H1 (cell line): ENCODE measurements around the gene STARD13. TPM values are rescaled to one million over a fixed set of nuclear protein-coding genes. Genes with fewer than 3 reads are reported as not detected.

Experiments used
- CTCF ChIA-PET: fragments of 300-600 bp; sonication (Branson Sonifier 250); formaldehyde crosslinking; loops from one replicate; lab custom pipeline; 2021; ENCODE audit not compliant: partially characterized antibody; lab: Charles Lee
- POLR2A ChIA-PET: fragments of 300-600 bp; sonication (Branson Sonifier 250); formaldehyde crosslinking; loops from one replicate; lab custom pipeline; 2021; ENCODE audit warnings: inconsistent platforms; ENCODE audit not compliant: partially characterized antibody; lab: Charles Lee
- DNase-seq, 2 experiments: peaks; one replicate each; pipeline versions ENCODE4 v3.0.0 to v3.0.0-alpha.2; 2010 to 2022; ENCODE audit warnings: low spot score in 2 of 2, low read depth in 1 of 2, mixed read lengths in 1 of 2
- FAIRE-seq: peaks from 2 replicates; lab custom pipeline; 2011; peaks lifted over from hg19 to GRCh38; lab: Jason Lieb, UNC
- H2AFZ ChIP-seq: 2 replicates; pipeline ENCODE4 v1.8.1; 2012; ENCODE audit warnings: low read length, inconsistent platforms
- H2AK5ac ChIP-seq: 2 replicates; pipeline ENCODE4 v1.6.1; 2013; ENCODE audit warnings: low read depth, low read length
- H2BK120ac ChIP-seq: replicated peaks from 2 replicates; pipeline ENCODE3; 2013; ENCODE audit warnings: low read depth, low read length, inconsistent platforms
- H2BK12ac ChIP-seq: 2 replicates; pipeline ENCODE4 v1.6.1; 2013; ENCODE audit warnings: low read depth, low read length
- H2BK15ac ChIP-seq: 2 replicates; pipeline ENCODE4 v1.6.1; 2013; ENCODE audit warnings: low read length
- H2BK20ac ChIP-seq: 2 replicates; pipeline ENCODE4 v1.6.1; 2013; ENCODE audit warnings: low read length
- H2BK5ac ChIP-seq: 2 replicates; pipeline ENCODE4 v1.6.1; 2013; ENCODE audit warnings: low read depth, low read length
- H3K14ac ChIP-seq: 2 replicates; pipeline ENCODE4 v1.6.1; 2013; ENCODE audit warnings: inconsistent platforms; ENCODE audit not compliant: insufficient read length
- H3K18ac ChIP-seq: 2 replicates; pipeline ENCODE4 v1.6.1; 2013; ENCODE audit warnings: low read length; ENCODE audit errors: extremely low read depth
- H3K23ac ChIP-seq: 2 replicates; pipeline ENCODE4 v1.6.1; 2013; ENCODE audit warnings: inconsistent platforms; ENCODE audit not compliant: insufficient read length
- H3K23me2 ChIP-seq: 2 replicates; pipeline ENCODE4 v1.6.1; 2013; ENCODE audit warnings: low read depth, low read length
- H3K27ac ChIP-seq: 2 replicates; pipeline ENCODE4 v1.6.1; 2011; ENCODE audit warnings: low read depth, low read length, inconsistent platforms
- H3K27me3 ChIP-seq, 4 experiments: replicated peaks in 1 of 4; 1 replicate in 1 of 4; 2 replicates in 3 of 4; pipeline versions ENCODE4 v1.6.1 to v1.8.1; 2011 to 2013; ENCODE audit warnings: low read length in 3 of 4, mild to moderate bottlenecking in 3 of 4, inconsistent platforms in 2 of 4, mixed read lengths in 2 of 4, moderate library complexity in 1 of 4; ENCODE audit not compliant: control insufficient read depth in 3 of 4, insufficient read depth in 3 of 4; ENCODE audit errors: extremely low read depth in 1 of 4
- H3K36me3 ChIP-seq, 4 experiments: 2 replicates each; pipeline versions ENCODE4 v1.6.1 to v1.8.1; 2011 to 2013; ENCODE audit warnings: mild to moderate bottlenecking in 4 of 4, low read length in 3 of 4, moderate library complexity in 2 of 4, control low read depth in 1 of 4, inconsistent platforms in 1 of 4; ENCODE audit not compliant: insufficient read depth in 4 of 4, control insufficient read depth in 2 of 4
- H3K4ac ChIP-seq: replicated peaks from 2 replicates; pipeline ENCODE3; 2013; ENCODE audit warnings: low read length, low read depth, mixed read lengths, inconsistent platforms; ENCODE audit not compliant: insufficient read length
- H3K4me1 ChIP-seq, 4 experiments: replicated peaks in 1 of 4; 1 replicate in 1 of 4; 2 replicates in 3 of 4; pipeline versions ENCODE4 v1.6.1 to v1.8.1; 2011 to 2013; ENCODE audit warnings: low read length in 3 of 4, inconsistent platforms in 2 of 4, mixed read lengths in 1 of 4; ENCODE audit not compliant: insufficient read depth in 4 of 4, control insufficient read depth in 3 of 4
- H3K4me2 ChIP-seq, 2 experiments: 2 replicates each; pipeline versions ENCODE4 v1.6.1 to v1.8.1; 2011 to 2013; ENCODE audit warnings: low read depth in 2 of 2, low read length in 2 of 2, control low read depth in 1 of 2, inconsistent platforms in 1 of 2, mild to moderate bottlenecking in 1 of 2; ENCODE audit not compliant: insufficient read depth in 1 of 2
- H3K4me3 ChIP-seq, 4 experiments: fragments of 200-600, 300-600 bp in 1 of 4; sonication (generic), shearing (Covaris generic), sonication (Bioruptor Twin) in 1 of 4; 2 replicates each; pipeline versions ENCODE4 v1.5.1 to v1.8.1; 2011 to 2016; ENCODE audit warnings: low read length in 4 of 4, low read depth in 3 of 4, control low read depth in 2 of 4, inconsistent platforms in 2 of 4, mild to moderate bottlenecking in 2 of 4, mixed read lengths in 1 of 4, moderate library complexity in 1 of 4; ENCODE audit not compliant: insufficient read depth in 2 of 4; ENCODE audit errors: extremely low read depth in 1 of 4
- H3K56ac ChIP-seq: replicated peaks from 2 replicates; pipeline ENCODE3; 2013; ENCODE audit warnings: low read depth, mild to moderate bottlenecking, mixed read lengths, low read length, inconsistent platforms; ENCODE audit not compliant: insufficient read length
- H3K79me1 ChIP-seq: 2 replicates; pipeline ENCODE4 v1.6.1; 2013; ENCODE audit warnings: low read depth, low read length, control low read depth
- H3K79me2 ChIP-seq, 2 experiments: 2 replicates each; pipeline versions ENCODE4 v1.6.1 to v1.8.1; 2012 to 2013; ENCODE audit warnings: low read length in 2 of 2, mild to moderate bottlenecking in 2 of 2, inconsistent platforms in 1 of 2; ENCODE audit not compliant: insufficient read depth in 2 of 2, control insufficient read depth in 1 of 2
- H3K9ac ChIP-seq, 4 experiments: replicated peaks in 1 of 4; 1 replicate in 1 of 4; 2 replicates in 3 of 4; pipeline versions ENCODE4 v1.6.1 to v1.8.1; 2011 to 2013; ENCODE audit warnings: low read depth in 3 of 4, low read length in 3 of 4, control low read depth in 2 of 4, mild to moderate bottlenecking in 2 of 4, moderate library complexity in 2 of 4, inconsistent platforms in 1 of 4; ENCODE audit errors: extremely low read depth in 1 of 4
- H3K9me3 ChIP-seq, 2 experiments: 2 replicates each; pipeline versions ENCODE4 v1.6.1 to v1.8.1; 2012 to 2013; ENCODE audit warnings: mild to moderate bottlenecking in 2 of 2, moderate library complexity in 2 of 2, control low read depth in 1 of 2, inconsistent platforms in 1 of 2, low read depth in 1 of 2, low read length in 1 of 2, mixed read lengths in 1 of 2; ENCODE audit not compliant: insufficient read depth in 2 of 2
- H4K20me1 ChIP-seq, 2 experiments: replicated peaks in 1 of 2; 2 replicates each; pipeline versions ENCODE3 to v1.8.1; 2011 to 2013; ENCODE audit warnings: inconsistent platforms in 2 of 2, low read length in 2 of 2, mild to moderate bottlenecking in 1 of 2; ENCODE audit not compliant: insufficient read depth in 2 of 2, control insufficient read depth in 1 of 2
- H4K5ac ChIP-seq: 2 replicates; pipeline ENCODE4 v1.6.1; 2013; ENCODE audit warnings: low read length, low read depth, mixed read lengths, inconsistent platforms; ENCODE audit not compliant: insufficient read length
- H4K8ac ChIP-seq: 2 replicates; pipeline ENCODE4 v1.8.0; 2013; ENCODE audit warnings: mild to moderate bottlenecking, moderate library complexity, low read length, inconsistent platforms; ENCODE audit not compliant: insufficient read depth; ENCODE audit errors: extremely low read depth
- H4K91ac ChIP-seq: replicated peaks from 2 replicates; pipeline ENCODE3; 2013; ENCODE audit warnings: low read length, mixed read lengths, inconsistent platforms; ENCODE audit not compliant: insufficient read length
- ASH2L ChIP-seq: fragments of 200-600, 300-600 bp; sonication (generic); IDR thresholded peaks from one replicate; pipeline ENCODE4 v1.7.1; 2017; ENCODE audit warnings: low read length
- CBX8 ChIP-seq: fragments of 300-800, 300-1000 bp; sonication (generic); IDR thresholded peaks from 2 replicates; pipeline ENCODE4 v1.7.1; 2016; ENCODE audit warnings: low read depth, low read length, borderline replicate concordance
- HDAC6 ChIP-seq: IDR thresholded peaks from one replicate; pipeline ENCODE4 v1.7.1; 2012; ENCODE audit warnings: low read depth, mild to moderate bottlenecking, inconsistent platforms, low read length, moderate library complexity
- JUND ChIP-seq: IDR thresholded peaks from 2 replicates; pipeline ENCODE4 v1.6.1; 2011; ENCODE audit warnings: mild to moderate bottlenecking, improper control_type of control experiment, low read length
- NANOG ChIP-seq: IDR thresholded peaks from 2 replicates; pipeline ENCODE4 v1.6.1; 2011; ENCODE audit warnings: low read length, low read depth, mild to moderate bottlenecking, inconsistent platforms; ENCODE audit not compliant: insufficient read depth, poor library complexity, severe bottlenecking
- RAD21 ChIP-seq, 2 experiments: IDR thresholded peaks in 1 of 2; conservative IDR thresholded peaks in 1 of 2; 2 replicates each; pipeline ENCODE4 v1.6.1; 2011; ENCODE audit warnings: low read depth in 2 of 2, low read length in 2 of 2, improper control_type of control experiment in 1 of 2, inconsistent platforms in 1 of 2, mild to moderate bottlenecking in 1 of 2, moderate library complexity in 1 of 2
- RNF2 ChIP-seq: fragments of 200-900, 300-1000 bp; sonication (generic); IDR thresholded peaks from 2 replicates; pipeline ENCODE4 v1.7.1; 2016; ENCODE audit warnings: borderline replicate concordance, low read depth, mild to moderate bottlenecking, antibody characterized with exemption, low read length; ENCODE audit not compliant: poor library complexity, severe bottlenecking; ENCODE audit errors: missing control alignments
- SIN3A ChIP-seq, 2 experiments: IDR thresholded peaks in 1 of 2; conservative IDR thresholded peaks in 1 of 2; 2 replicates each; pipeline ENCODE4 v1.6.1; 2011 to 2012; ENCODE audit warnings: low read length in 2 of 2, improper control_type of control experiment in 1 of 2, low read depth in 1 of 2, mild to moderate bottlenecking in 1 of 2
- SUZ12 ChIP-seq: fragments of 200-600 bp; sonication (generic); IDR thresholded peaks from 2 replicates; pipeline ENCODE4 v1.6.1; 2012; ENCODE audit warnings: mild to moderate bottlenecking, inconsistent platforms, low read length, moderate library complexity, mixed read lengths
- TAF1 ChIP-seq: IDR thresholded peaks from 2 replicates; pipeline ENCODE4 v1.6.1; 2011; ENCODE audit warnings: mild to moderate bottlenecking, low read depth, low read length
- WGBS, 2 experiments: shearing (Covaris generic) in 1 of 2; methylation state at CpG; one replicate each; pipeline versions ENCODE4 v1.1.6 to v1.1.7; 2013 to 2015; ENCODE audit warnings: low lambda C conversion rate in 2 of 2, mixed read lengths in 2 of 2, inconsistent platforms in 1 of 2, low coverage in 1 of 2, missing lambda C conversion rate in 1 of 2; ENCODE audit not compliant: insufficient replicate concordance in 2 of 2, insufficient coverage in 1 of 2, insufficient read length in 1 of 2; ENCODE audit errors: extremely low coverage in 1 of 2, missing lambda C conversion rate in 1 of 2; 5-methylcytosine and 5-hydroxymethylcytosine counted together
- polyA plus RNA-seq, 7 experiments: library from polyadenylated mRNA; depleted of rRNA in 3 of 7; stranded (reverse) in 5 of 7; unstranded in 2 of 7; fragments of >200 nt in 5 of 7; fragments of 200-250 nt in 2 of 7; gene quantifications; 1 replicate in 5 of 7; 2 replicates in 1 of 7; 4 replicates in 1 of 7; pipeline versions ENCODE4 v1.2.1 to v1.2.3, GENCODE V29; 2011 to 2013; ENCODE audit warnings: missing spikeins in 2 of 7, mixed read lengths in 2 of 7
- total RNA-seq: library from RNA; stranded (reverse); fragmentation: NEBNext Ultra II Directional; extraction: Animal tissue kit (Norgen Biotek cat#: 25700); gene quantifications from 2 replicates; pipeline ENCODE4 v1.2.1, GENCODE V29; 2021
- TF ChIP-seq, protein P1 (sequence below): IDR thresholded peaks from 2 replicates; pipeline ENCODE4 v1.6.1; 2012; ENCODE audit warnings: inconsistent platforms

Gene STARD13
- total and polyA plus RNA-seq, 2 of the 8 experiments (the other 6 are each of a cell fraction or from before 2014, with no cell fraction given): 0.82 to 2.9 TPM

DNA sequence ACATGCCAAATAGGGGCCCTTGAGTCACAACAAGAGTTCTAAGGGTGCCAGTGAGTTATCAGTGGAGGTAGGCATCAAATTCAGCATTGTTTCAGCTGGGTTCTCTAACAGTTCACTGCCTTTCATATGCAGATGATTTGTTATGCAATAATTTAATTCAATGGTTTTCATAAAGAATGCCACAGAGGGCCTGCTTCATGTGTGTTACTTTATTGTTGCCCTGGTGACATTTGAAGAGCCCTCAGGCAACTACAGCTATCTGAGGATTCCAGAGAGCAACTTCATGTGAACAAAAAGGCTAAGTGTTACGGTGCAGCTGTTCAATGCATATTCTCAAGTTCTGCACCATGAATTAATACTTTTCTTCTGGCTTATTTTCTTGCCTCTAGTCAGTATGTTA, 43.1 kb upstream of the STARD13 start:
- H3K4ac ChIP-seq: no peak overlapping the region
- H3K79me1 ChIP-seq: no peaks in the 10 kb centered on the region
- 96% methylated on average over 1 of the region's 1 CpG; no CpG with 5 or more reads in 1 of the 2 experiments for WGBS, 2 experiments
- H2BK12ac ChIP-seq: no peak overlapping the region
- no peak overlapping the region for H3K4me3 ChIP-seq
- H3K14ac ChIP-seq: no peak overlapping the region
- H3K4me2 ChIP-seq: no peak overlapping the region
- no peak for DNase-seq
- ChIA-PET CTCF (interaction anchor here (0.7 to 1.0 kb wide), 3 partner anchors 9 to 1815 kb away, joined by 3 read pairs; no protein-coding TSS in a partner anchor), POLR2A (no interaction called here)
- no peaks in the 10 kb centered on the region for H3K9me3 ChIP-seq
- no peak overlapping the region for H2BK120ac ChIP-seq
- no peak overlapping the region for H3K18ac ChIP-seq
- H3K23me2 ChIP-seq: no peaks in the 10 kb centered on the region
- H3K9ac ChIP-seq: no peak overlapping the region
- H3K27ac ChIP-seq: no peak overlapping the region
- H3K79me2 ChIP-seq: no peaks in the 10 kb centered on the region
- no peak overlapping the region for H4K91ac ChIP-seq
- H3K36me3 ChIP-seq: no peaks in the 10 kb centered on the region
- no peak overlapping the region for H2AFZ ChIP-seq
- H3K27me3 ChIP-seq: no peaks in the 10 kb centered on the region
- H4K20me1 ChIP-seq: no peaks in the 10 kb centered on the region
- no peak overlapping the region for H2BK20ac ChIP-seq
- no peak overlapping the region for H3K23ac ChIP-seq
- no peak overlapping the region for H4K5ac ChIP-seq
- H3K4me1 ChIP-seq: peaks cover 0 to 3% (median 1%) of the 10 kb centered on the region in 4 experiments; a peak in 2 of 7 replicates
- no peak overlapping the region for H2BK5ac ChIP-seq
- no peak overlapping the region for H2AK5ac ChIP-seq
- FAIRE-seq: no peak
- no peak overlapping the region for H2BK15ac ChIP-seq
- H3K56ac ChIP-seq: no peak overlapping the region
- H4K8ac ChIP-seq: no peak overlapping the region
- TF ChIP-seq RAD21 (IDR thresholded peaks at IDR 0.05 in 1 of 2, conservative IDR thresholded peaks at IDR 0.05 in 1 of 2; ENCODE audit: low read depth in 2 of 2, low read length in 2 of 2) (no peak), JUND (no peak), HDAC6 (no peak), CBX8 (no peak), TAF1 (no peak), ASH2L (no peak), SIN3A (conservative IDR thresholded peaks at IDR 0.05 in 1 of 2, IDR thresholded peaks at IDR 0.05 in 1 of 2; ENCODE audit: low read depth in 1 of 2, low read length in 2 of 2) (no peak), SUZ12 (no peak), RNF2 (no peak), NANOG (no peak)
- TF ChIP-seq, protein P1, sequence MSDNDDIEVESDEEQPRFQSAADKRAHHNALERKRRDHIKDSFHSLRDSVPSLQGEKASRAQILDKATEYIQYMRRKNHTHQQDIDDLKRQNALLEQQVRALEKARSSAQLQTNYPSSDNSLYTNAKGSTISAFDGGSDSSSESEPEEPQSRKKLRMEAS: no peak
